Ramos (cell line): Measurements from ENCODE around the gene TGOLN2.
"Not testable (repeated sequence)": the region's sequence is repeated elsewhere in the genome, so short reads cannot be mapped to it uniquely, and the experiment has no call there.

Experiments used
- in situ Hi-C: fragments of 300-500 bp; cut with MboI; formaldehyde crosslinking; loops from one replicate; pipeline ENCODE4 v1.14.3; 2022; ENCODE audit warnings: low sequenced_read_pairs; ENCODE audit not compliant: unreplicated experiment

The TGOLN2 gene

DNA sequence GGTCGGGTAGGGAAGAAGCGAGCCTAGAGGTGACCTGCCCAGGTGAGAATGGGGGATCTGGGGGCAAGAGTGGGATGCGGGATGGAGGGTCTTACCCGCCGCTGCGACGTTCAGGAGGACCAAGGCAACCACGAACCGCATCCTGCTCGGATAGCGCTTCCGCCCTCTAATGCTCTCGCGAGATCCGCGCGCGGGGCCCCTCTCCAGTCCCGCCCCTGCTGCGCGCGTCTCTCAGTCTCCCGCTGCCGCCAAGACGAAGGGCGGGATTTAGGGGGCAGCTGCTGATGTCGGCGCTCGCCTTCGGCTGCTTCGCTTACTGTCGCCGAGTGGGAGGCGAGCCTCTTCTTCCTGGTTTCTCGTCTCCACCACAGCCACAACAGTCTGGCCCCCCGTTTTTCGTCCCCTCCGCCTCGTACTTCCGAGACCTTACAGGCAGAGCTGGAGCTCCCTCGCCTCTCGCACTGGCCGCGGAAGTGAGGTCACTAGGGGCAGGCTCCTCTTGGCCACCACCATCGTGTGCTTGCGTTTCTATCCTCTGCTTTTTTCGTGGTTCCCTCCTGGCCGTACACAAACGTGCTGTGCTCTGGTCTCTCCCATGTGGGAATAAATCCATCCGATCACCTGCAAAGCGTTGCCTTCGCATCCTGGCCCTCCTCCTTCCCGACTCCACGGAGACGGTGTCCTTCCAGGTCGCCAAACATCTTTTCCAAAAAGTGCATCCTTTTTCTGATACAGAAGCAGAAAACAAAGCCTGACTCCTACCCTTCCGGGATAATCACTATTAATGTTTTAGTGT lies at the start of gene TGOLN2:
TGOLN2 (minus strand) TSS at position 168 of the 796 bp plus-strand sequence; CDS start at position 141, 27 bp downstream.
- in situ Hi-C loops: no loop called here

DNA sequence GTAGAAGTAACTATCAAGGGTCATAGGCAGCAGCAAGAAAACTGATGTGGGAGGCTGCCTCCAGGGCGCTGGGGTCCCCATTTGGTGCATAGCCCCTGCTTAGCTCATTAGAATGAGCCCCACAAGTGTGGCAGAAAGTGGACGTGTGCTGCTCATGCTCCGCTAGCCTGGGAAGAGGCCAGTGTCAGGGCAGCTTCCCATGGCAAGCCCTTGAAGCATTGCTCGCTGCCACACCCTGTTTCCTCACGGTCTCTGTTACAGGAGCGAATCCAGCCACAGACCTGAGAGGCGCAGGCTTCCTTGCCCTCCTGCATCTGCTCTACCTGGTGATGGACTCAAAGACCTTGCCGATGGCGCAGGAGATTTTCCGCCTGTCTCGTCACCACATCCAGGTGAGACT lies 49.3 kb upstream of the TGOLN2 start:
- in situ Hi-C loops: no loop called here

- in situ Hi-C loops: no loop called here
Measured at GRCh38 chr2:85376291-85377065, 48.7 kb upstream of the TGOLN2 start.

GRCh38 chr2:85371045-85371444 lies 43.3 kb upstream of the TGOLN2 start:
- in situ Hi-C loops: no loop called here

- in situ Hi-C loops: no loop called here
Measured at GRCh38 chr2:85369500-85369899, 41.7 kb upstream of the TGOLN2 start.

- in situ Hi-C loops: no loop called here
Measured at GRCh38 chr2:85368921-85369320, 41.1 kb upstream of the TGOLN2 start.

GRCh38 chr2:85367180-85367579 lies 39.4 kb upstream of the TGOLN2 start:
- in situ Hi-C loops: no loop called here

DNA sequence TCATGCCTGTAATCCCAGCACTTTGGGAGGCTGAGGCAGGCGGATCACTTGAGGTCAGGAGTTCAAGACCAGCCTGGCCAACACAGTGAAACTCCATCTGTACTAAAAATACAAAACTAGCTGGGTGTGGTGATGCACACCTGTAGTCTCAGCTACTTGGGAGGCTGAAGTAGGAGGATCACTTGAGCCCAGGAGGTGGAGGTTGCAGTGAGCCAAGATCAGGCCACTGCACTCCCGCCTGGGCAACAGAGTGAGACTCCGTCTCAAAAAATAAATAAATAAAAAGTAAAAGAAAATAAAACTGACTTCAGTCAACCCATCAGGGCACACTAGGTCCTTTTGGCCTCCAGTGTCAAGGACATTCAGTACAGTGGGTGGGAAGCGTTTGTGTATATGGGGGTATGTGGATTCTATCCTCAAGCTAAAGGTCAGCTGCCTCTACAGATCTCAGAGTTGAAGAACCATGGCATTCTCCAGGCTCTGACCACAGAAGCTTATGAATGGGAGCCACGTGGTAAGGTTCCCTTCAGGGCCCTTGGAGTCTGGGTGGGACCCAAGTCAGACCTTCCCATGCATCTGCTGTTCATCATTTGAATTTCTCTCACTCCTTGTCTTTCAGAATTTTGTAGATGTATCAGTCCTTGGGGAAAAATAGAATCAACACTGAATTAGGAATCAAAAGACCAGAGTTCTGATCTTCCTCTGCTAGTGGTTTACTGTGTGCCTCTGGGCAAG lies 35.0 kb upstream of the TGOLN2 start:
- in situ Hi-C loops: not testable (repeated sequence)

DNA sequence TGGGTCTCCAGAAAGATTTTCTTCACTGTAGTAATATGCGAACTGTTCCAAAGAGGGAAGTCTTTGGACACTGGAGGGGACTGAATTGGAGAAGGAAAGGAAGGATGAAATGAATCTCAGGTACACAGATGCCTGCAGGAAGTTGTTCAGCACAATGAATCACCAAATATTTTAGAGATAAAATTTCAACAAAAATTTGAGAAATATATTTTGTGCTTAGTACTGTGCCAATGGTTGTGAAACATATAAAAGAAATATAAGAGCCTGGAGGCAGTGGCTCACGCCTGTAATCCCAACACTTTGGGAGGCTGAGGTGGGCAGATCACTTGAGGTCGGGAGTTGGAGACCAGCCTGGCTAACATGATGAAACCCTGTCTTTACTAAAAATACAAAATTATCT lies 29.9 kb upstream of the TGOLN2 start:
- in situ Hi-C loops: no loop called here

- in situ Hi-C loops: no loop called here
Measured at GRCh38 chr2:85356186-85356585, 28.4 kb upstream of the TGOLN2 start.

DNA sequence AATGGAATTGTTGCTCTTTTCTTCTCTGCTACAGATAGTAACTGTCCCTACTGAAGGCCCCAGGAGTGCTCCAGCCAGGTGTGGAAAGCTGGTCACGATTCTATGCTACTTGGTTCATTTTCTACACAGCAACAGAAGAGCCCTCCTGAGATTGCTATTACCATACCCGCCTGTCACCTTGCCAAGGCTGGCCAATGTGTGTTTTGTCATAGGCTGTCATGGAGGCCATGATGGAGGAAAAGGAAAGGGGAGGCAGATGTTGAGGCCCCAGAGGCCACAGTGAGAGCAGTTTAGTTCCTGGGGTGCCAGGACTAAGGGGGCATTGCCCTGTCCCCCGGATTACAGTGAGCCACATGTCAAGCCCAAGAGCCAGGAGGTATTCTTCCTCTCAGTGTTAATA lies 27.7 kb upstream of the TGOLN2 start:
- in situ Hi-C loops: no loop called here

DNA sequence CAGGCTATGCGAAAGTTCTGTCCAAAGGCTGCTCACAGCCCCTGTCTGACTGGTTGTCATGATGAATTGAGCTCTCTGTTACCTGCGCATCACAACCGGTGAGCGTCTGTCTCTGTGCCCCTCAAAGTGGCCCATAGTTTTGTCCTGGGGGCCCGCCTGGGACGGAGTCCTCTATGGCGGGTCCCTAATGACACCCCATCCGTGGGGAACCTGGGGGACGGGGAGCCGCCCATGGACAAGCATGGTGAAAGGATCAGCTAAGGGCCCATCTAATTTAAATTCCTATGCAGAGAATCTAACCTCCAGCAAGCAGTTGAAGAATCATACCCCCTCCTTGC lies 27.3 kb upstream of the TGOLN2 start:
- in situ Hi-C loops: no loop called here

- in situ Hi-C loops: no loop called here
Measured at GRCh38 chr2:85354286-85355072, 26.7 kb upstream of the TGOLN2 start, which contains the start of the genes ELMOD3 and RETSAT. Gene ELMOD3 (plus strand): TSS chr2:85354769. CDS start chr2:85357199, 2,430 bp downstream. Gene RETSAT (minus strand): TSS chr2:85354528. CDS start chr2:85354507, 21 bp downstream.

- in situ Hi-C loops: no loop called here
Measured at GRCh38 chr2:85353876-85354285, 26.1 kb upstream of the TGOLN2 start.

GRCh38 chr2:85347599-85347998 lies 19.8 kb upstream of the TGOLN2 start:
- in situ Hi-C loops: no loop called here

DNA sequence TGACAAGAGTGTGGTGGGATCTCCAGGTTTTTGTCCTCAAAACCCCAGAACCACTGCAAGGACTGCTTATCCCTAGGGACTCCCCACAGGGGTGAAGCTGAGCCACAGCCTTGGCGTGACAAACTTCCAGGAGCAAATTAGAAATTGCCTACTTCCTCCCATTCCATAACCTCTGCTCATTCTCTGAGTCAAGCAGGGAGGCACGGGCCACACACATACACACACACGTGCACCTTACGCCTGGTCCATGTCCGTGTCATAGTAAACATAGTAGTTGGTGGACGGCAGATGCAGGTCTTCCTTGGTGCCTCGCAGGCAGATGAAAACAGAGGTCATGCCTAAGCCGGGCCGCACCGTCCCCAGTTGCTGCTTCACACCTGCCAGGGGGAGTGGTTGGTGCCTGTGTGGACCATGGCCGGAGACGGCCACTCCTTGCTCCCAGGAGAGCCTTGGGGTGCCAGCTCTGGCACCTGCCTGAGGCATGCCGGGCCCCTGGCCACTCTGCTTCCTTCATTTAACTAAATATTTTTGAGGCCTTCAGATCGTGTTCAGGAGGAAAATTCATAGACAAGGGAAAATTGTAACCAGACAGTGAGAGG lies 16.7 kb upstream of the TGOLN2 start:
- in situ Hi-C loops: no loop called here

- in situ Hi-C loops: not testable (repeated sequence)
Measured at GRCh38 chr2:85343207-85343895, 15.6 kb upstream of the TGOLN2 start.

GRCh38 chr2:85342156-85342555 lies 14.4 kb upstream of the TGOLN2 start:
- in situ Hi-C loops: no loop called here
